WTC11 (cell line): ENCODE results near the gene SLC23A2. TPM values are rescaled to one million over a fixed set of nuclear protein-coding genes. Genes with fewer than 3 reads are reported as not detected.

Experiments
- ATAC-seq: fragments of 200-7000 bp; cut with Tn5 transposase; 2 replicates; pipeline ENCODE4 v1.10.0; 2021; ENCODE audit warnings: mild to moderate bottlenecking, moderate library complexity
- CTCF ChIA-PET: fragments of 300-600 bp; sonication (Branson Sonifier 250); formaldehyde crosslinking; loops from one replicate; lab custom pipeline; 2021; ENCODE audit warnings: antibody characterized with exemption; lab: Charles Lee
- POLR2A ChIA-PET: fragments of 350-600 bp; sonication (Branson Sonifier 250); formaldehyde crosslinking; loops from one replicate; lab custom pipeline; 2021; ENCODE audit warnings: antibody characterized with exemption; lab: Charles Lee
- DNase-seq: peaks from one replicate; pipeline ENCODE4 v3.0.0; 2021; ENCODE audit warnings: low spot score
- H3K27ac Mint-ChIP-seq: 2 replicates; pipeline ENCODE4 v1.8.0; 2021; ENCODE audit warnings: mixed read lengths
- H3K27me3 Mint-ChIP-seq: 2 replicates; pipeline ENCODE4 v1.8.0; 2021; ENCODE audit warnings: low read depth, mild to moderate bottlenecking, moderate library complexity, mixed read lengths
- H3K36me3 Mint-ChIP-seq: 2 replicates; pipeline ENCODE4 v1.8.0; 2021; ENCODE audit warnings: mixed read lengths
- H3K4me1 Mint-ChIP-seq: 2 replicates; pipeline ENCODE4 v1.8.0; 2022; ENCODE audit warnings: mixed read lengths
- H3K4me3 Mint-ChIP-seq: 2 replicates; pipeline ENCODE4 v1.8.0; 2021; ENCODE audit warnings: mild to moderate bottlenecking, moderate library complexity, mixed read lengths
- H3K9me3 Mint-ChIP-seq: 2 replicates; pipeline ENCODE4 v1.8.0; 2021; ENCODE audit warnings: mixed read lengths
- E2F4 ChIP-seq: sonication (generic); formaldehyde crosslinking; IDR thresholded peaks from 2 replicates; pipeline ENCODE4 v1.8.1; 2022; ENCODE audit warnings: low read depth, mild to moderate bottlenecking, moderate library complexity, missing genetic modification reagents, borderline replicate concordance
- ELF4 ChIP-seq: sonication (generic); formaldehyde crosslinking; IDR thresholded peaks from 2 replicates; pipeline ENCODE4 v1.8.1; 2022; ENCODE audit warnings: low read depth, mild to moderate bottlenecking, moderate library complexity, missing genetic modification reagents
- ESRRA ChIP-seq: sonication (generic); formaldehyde crosslinking; IDR thresholded peaks from 2 replicates; pipeline ENCODE4 v1.8.1; 2022; ENCODE audit warnings: mild to moderate bottlenecking, missing genetic modification reagents, borderline replicate concordance
- GRHL2 ChIP-seq: fragments of 250-450 bp; sonication (Bioruptor Pico); IDR thresholded peaks from 2 replicates; pipeline ENCODE4 v1.8.0; 2022; ENCODE audit warnings: mild to moderate bottlenecking, moderate library complexity; ENCODE audit not compliant: insufficient replicate concordance, severe bottlenecking
- MXD4 ChIP-seq: fragments of 250-450 bp; sonication (Bioruptor Pico); IDR thresholded peaks from 2 replicates; pipeline ENCODE4 v1.8.0; 2021; ENCODE audit warnings: mild to moderate bottlenecking, moderate library complexity, borderline replicate concordance
- NR3C1 ChIP-seq: sonication (generic); formaldehyde crosslinking; conservative IDR thresholded peaks from 2 replicates; pipeline ENCODE4 v1.8.1; 2023; ENCODE audit warnings: low read depth, mild to moderate bottlenecking, missing genetic modification reagents
- SMAD3 ChIP-seq: sonication (generic); formaldehyde crosslinking; IDR thresholded peaks from 2 replicates; pipeline ENCODE4 v1.8.0; 2022; ENCODE audit warnings: missing genetic modification reagents, mild to moderate bottlenecking, borderline replicate concordance
- SMAD4 ChIP-seq: sonication (generic); formaldehyde crosslinking; IDR thresholded peaks from 2 replicates; pipeline ENCODE4 v1.8.0; 2022; ENCODE audit warnings: mild to moderate bottlenecking, missing genetic modification reagents
- SOX15 ChIP-seq: fragments of 250-450 bp; sonication (Bioruptor Pico); IDR thresholded peaks from 2 replicates; pipeline ENCODE4 v1.9.0; 2021; ENCODE audit warnings: mild to moderate bottlenecking
- SP1 ChIP-seq: sonication (generic); formaldehyde crosslinking; conservative IDR thresholded peaks from 2 replicates; pipeline ENCODE4 v1.8.1; 2022; ENCODE audit warnings: missing genetic modification reagents
- TCF7 ChIP-seq: sonication (generic); formaldehyde crosslinking; IDR thresholded peaks from 2 replicates; pipeline ENCODE4 v1.8.0; 2022; ENCODE audit warnings: mild to moderate bottlenecking, low read depth, missing genetic modification reagents, moderate library complexity
- TEAD1 ChIP-seq: sonication (generic); formaldehyde crosslinking; IDR thresholded peaks from 2 replicates; pipeline ENCODE4 v1.8.0; 2022; ENCODE audit warnings: mild to moderate bottlenecking, missing genetic modification reagents
- TEAD4 ChIP-seq: sonication (generic); formaldehyde crosslinking; IDR thresholded peaks from 2 replicates; pipeline ENCODE4 v1.8.0; 2022; ENCODE audit warnings: mild to moderate bottlenecking, missing genetic modification reagents
- total RNA-seq: library from RNA; stranded (reverse); gene quantifications from 3 replicates; pipeline ENCODE4 v1.2.3, GENCODE V29; 2021
- TF ChIP-seq, protein P1 (sequence below): fragments of 250-450 bp; sonication (Bioruptor Pico); IDR thresholded peaks from 2 replicates; pipeline ENCODE4 v2.1.2; 2022; ENCODE audit warnings: mild to moderate bottlenecking, moderate library complexity
- TF ChIP-seq, protein P2 (sequence below): sonication (generic); formaldehyde crosslinking; IDR thresholded peaks from 2 replicates; pipeline ENCODE4 v1.8.0; 2022; ENCODE audit warnings: missing genetic modification reagents
- TF ChIP-seq, protein P3 (sequence below): fragments of 250-450 bp; sonication (Bioruptor Pico); IDR thresholded peaks from 2 replicates; pipeline ENCODE4 v1.8.0; 2021; ENCODE audit warnings: mild to moderate bottlenecking
- TF ChIP-seq, protein P4 (sequence below): fragments of 250-450 bp; sonication (Bioruptor Pico); IDR thresholded peaks from 2 replicates; pipeline ENCODE4 v1.9.0; 2021; ENCODE audit warnings: mild to moderate bottlenecking
- TF ChIP-seq, protein P5 (sequence below): sonication (generic); formaldehyde crosslinking; IDR thresholded peaks from 2 replicates; pipeline ENCODE4 v1.8.0; 2022; ENCODE audit warnings: mild to moderate bottlenecking, missing genetic modification reagents

Gene SLC23A2
- total RNA-seq, 1 experiment from 2014 or later: 14.5 TPM

DNA sequence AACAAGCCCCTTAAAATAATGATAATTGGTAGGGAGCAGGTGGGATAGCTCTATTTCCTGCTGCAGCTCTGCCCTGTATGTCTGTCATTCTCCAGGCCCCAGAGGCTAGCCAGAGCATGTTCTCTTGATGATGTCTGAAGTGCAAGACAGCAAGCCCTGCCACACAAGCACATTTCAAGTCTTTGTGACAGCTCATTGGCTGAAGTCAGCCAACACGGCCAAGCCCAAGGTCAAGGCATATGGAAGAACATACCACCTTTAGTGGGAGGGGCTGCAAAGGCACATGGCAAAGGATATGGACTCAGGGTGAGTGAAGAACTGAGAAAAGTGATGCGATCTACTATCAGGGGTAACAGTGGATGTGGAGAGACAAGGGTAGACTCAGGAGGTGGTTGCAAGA lies 163.6 kb downstream of the SLC23A2 start:
- ChIA-PET POLR2A (no interaction called here), CTCF (no interaction called here)
- ATAC-seq: no peak
- Mint-ChIP-seq H3K4me3 (no peak overlapping the region), H3K4me1 (peaks cover 3% of the 10 kb centered on the region), H3K9me3 (peaks cover 17% of the 10 kb centered on the region), H3K36me3 (no peaks in the 10 kb centered on the region), H3K27me3 (peaks cover 3% of the 10 kb centered on the region), H3K27ac (no peak overlapping the region)
- TF ChIP-seq TEAD4 (CRISPR knock-in tag) (no peak), E2F4 (CRISPR knock-in tag) (no peak), NR3C1 (CRISPR knock-in tag) (no peak), SOX15 (CRISPR knock-in tag) (no peak), SMAD4 (no peak), ESRRA (CRISPR knock-in tag) (no peak), TEAD1 (CRISPR knock-in tag) (no peak), ELF4 (CRISPR knock-in tag) (no peak), MXD4 (CRISPR knock-in tag) (no peak), TCF7 (CRISPR knock-in tag) (no peak), GRHL2 (CRISPR knock-in tag) (no peak), SP1 (no peak), SMAD3 (CRISPR knock-in tag) (no peak)
- TF ChIP-seq, protein P1, sequence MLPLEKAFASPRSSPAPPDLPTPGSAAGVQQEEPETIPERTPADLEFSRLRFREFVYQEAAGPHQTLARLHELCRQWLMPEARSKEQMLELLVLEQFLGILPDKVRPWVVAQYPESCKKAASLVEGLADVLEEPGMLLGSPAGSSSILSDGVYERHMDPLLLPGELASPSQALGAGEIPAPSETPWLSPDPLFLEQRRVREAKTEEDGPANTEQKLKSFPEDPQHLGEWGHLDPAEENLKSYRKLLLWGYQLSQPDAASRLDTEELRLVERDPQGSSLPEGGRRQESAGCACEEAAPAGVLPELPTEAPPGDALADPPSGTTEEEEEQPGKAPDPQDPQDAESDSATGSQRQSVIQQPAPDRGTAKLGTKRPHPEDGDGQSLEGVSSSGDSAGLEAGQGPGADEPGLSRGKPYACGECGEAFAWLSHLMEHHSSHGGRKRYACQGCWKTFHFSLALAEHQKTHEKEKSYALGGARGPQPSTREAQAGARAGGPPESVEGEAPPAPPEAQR: no peak
- TF ChIP-seq, protein P2, sequence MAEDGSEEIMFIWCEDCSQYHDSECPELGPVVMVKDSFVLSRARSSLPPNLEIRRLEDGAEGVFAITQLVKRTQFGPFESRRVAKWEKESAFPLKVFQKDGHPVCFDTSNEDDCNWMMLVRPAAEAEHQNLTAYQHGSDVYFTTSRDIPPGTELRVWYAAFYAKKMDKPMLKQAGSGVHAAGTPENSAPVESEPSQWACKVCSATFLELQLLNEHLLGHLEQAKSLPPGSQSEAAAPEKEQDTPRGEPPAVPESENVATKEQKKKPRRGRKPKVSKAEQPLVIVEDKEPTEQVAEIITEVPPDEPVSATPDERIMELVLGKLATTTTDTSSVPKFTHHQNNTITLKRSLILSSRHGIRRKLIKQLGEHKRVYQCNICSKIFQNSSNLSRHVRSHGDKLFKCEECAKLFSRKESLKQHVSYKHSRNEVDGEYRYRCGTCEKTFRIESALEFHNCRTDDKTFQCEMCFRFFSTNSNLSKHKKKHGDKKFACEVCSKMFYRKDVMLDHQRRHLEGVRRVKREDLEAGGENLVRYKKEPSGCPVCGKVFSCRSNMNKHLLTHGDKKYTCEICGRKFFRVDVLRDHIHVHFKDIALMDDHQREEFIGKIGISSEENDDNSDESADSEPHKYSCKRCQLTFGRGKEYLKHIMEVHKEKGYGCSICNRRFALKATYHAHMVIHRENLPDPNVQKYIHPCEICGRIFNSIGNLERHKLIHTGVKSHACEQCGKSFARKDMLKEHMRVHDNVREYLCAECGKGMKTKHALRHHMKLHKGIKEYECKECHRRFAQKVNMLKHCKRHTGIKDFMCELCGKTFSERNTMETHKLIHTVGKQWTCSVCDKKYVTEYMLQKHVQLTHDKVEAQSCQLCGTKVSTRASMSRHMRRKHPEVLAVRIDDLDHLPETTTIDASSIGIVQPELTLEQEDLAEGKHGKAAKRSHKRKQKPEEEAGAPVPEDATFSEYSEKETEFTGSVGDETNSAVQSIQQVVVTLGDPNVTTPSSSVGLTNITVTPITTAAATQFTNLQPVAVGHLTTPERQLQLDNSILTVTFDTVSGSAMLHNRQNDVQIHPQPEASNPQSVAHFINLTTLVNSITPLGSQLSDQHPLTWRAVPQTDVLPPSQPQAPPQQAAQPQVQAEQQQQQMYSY (CRISPR knock-in tag): no peak
- TF ChIP-seq, protein P3, sequence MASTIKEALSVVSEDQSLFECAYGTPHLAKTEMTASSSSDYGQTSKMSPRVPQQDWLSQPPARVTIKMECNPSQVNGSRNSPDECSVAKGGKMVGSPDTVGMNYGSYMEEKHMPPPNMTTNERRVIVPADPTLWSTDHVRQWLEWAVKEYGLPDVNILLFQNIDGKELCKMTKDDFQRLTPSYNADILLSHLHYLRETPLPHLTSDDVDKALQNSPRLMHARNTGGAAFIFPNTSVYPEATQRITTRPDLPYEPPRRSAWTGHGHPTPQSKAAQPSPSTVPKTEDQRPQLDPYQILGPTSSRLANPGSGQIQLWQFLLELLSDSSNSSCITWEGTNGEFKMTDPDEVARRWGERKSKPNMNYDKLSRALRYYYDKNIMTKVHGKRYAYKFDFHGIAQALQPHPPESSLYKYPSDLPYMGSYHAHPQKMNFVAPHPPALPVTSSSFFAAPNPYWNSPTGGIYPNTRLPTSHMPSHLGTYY (CRISPR knock-in tag): no peak
- TF ChIP-seq, protein P4, sequence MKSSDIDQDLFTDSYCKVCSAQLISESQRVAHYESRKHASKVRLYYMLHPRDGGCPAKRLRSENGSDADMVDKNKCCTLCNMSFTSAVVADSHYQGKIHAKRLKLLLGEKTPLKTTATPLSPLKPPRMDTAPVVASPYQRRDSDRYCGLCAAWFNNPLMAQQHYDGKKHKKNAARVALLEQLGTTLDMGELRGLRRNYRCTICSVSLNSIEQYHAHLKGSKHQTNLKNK (CRISPR knock-in tag): no peak
- TF ChIP-seq, protein P5, sequence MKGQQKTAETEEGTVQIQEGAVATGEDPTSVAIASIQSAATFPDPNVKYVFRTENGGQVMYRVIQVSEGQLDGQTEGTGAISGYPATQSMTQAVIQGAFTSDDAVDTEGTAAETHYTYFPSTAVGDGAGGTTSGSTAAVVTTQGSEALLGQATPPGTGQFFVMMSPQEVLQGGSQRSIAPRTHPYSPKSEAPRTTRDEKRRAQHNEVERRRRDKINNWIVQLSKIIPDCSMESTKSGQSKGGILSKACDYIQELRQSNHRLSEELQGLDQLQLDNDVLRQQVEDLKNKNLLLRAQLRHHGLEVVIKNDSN (CRISPR knock-in tag): no peak
- no peak for DNase-seq
